T-helper 2 cell treated with Interferon-gamma antibody and Interleukin-4, amounts not matched to agents 100 ng/mL and 5 ng/mL, for 36 hours (primary cell): ENCODE data around the gene PDE8B. TPM values are rescaled to one million over a fixed set of nuclear protein-coding genes. Genes with fewer than 3 reads are reported as not detected.

ENCODE experiments used
- intact Hi-C: fragments of 100-400 bp; cut with micrococcal nuclease; formaldehyde crosslinking; loops from one replicate; pipeline ENCODE4 v1.15.1; 2023
- total RNA-seq: library from RNA; stranded (reverse); gene quantifications from 2 replicates; pipeline ENCODE4 v1.2.3, GENCODE V29; 2022

PDE8B gene
- total RNA-seq, 1 donor from 2014 or later = 0.20 TPM

GRCh38 chr5:77231471-77232138 lies 21.1 kb downstream of the PDE8B start:
- intact Hi-C loops = no loop called here

GRCh38 chr5:77232574-77233358 lies 22.3 kb downstream of the PDE8B start:
- intact Hi-C loops = no loop called here

- intact Hi-C loops = no loop called here
Measured at GRCh38 chr5:77235846-77236721, 25.6 kb downstream of the PDE8B start.

GRCh38 chr5:77239126-77239741 lies 28.8 kb downstream of the PDE8B start:
- intact Hi-C loops = loop anchor here (2.0 kb wide), 1 partner anchor 370 kb away; no protein-coding TSS in a partner anchor

GRCh38 chr5:77241444-77241843 lies 31.0 kb downstream of the PDE8B start:
- intact Hi-C loops = no loop called here

GRCh38 chr5:77249475-77249874 lies 39.0 kb downstream of the PDE8B start:
- intact Hi-C loops = no loop called here

- intact Hi-C loops = no loop called here
Measured at GRCh38 chr5:77250021-77250420, 39.5 kb downstream of the PDE8B start.

- intact Hi-C loops = no loop called here
Measured at GRCh38 chr5:77251921-77252320, 41.4 kb downstream of the PDE8B start.

- intact Hi-C loops = no loop called here
Measured at GRCh38 chr5:77255617-77256016, 45.1 kb downstream of the PDE8B start.

GRCh38 chr5:77256406-77256805 lies 45.9 kb downstream of the PDE8B start:
- intact Hi-C loops = no loop called here

- intact Hi-C loops = no loop called here
Measured at GRCh38 chr5:77258652-77259051, 48.2 kb downstream of the PDE8B start.

GRCh38 chr5:77259476-77259875 lies 49.0 kb downstream of the PDE8B start:
- intact Hi-C loops = no loop called here

- intact Hi-C loops = no loop called here
Measured at GRCh38 chr5:77262697-77263096, 52.2 kb downstream of the PDE8B start.

- intact Hi-C loops = no loop called here
Measured at GRCh38 chr5:77266291-77266690, 55.8 kb downstream of the PDE8B start.

- intact Hi-C loops = no loop called here
Measured at GRCh38 chr5:77267496-77267895, 57.0 kb downstream of the PDE8B start.

GRCh38 chr5:77272206-77272605 lies 61.7 kb downstream of the PDE8B start:
- intact Hi-C loops = no loop called here

- intact Hi-C loops = no loop called here
Measured at GRCh38 chr5:77277759-77278158, 67.3 kb downstream of the PDE8B start.

- intact Hi-C loops = no loop called here
Measured at GRCh38 chr5:77280036-77280435, 69.6 kb downstream of the PDE8B start.

GRCh38 chr5:77281969-77282336 lies 71.5 kb downstream of the PDE8B start:
- intact Hi-C loops = no loop called here

- intact Hi-C loops = no loop called here
Measured at GRCh38 chr5:77282337-77283027, 72.0 kb downstream of the PDE8B start.
